Measurements from ENCODE around the gene ST6GAL2.

GRCh38 chr2:106863387-106863786 lies 22.6 kb downstream of the ST6GAL2 start:
- TF ChIP-seq CTCF (IDR thresholded peaks at IDR 0.05; ENCODE audit: insufficient read depth, low read length) (no peak), POLR2AphosphoS5 (IDR thresholded peaks at IDR 0.05; ENCODE audit: low read depth) (no peak), REST (IDR thresholded peaks at IDR 0.05; ENCODE audit: insufficient replicate concordance, low read depth) (no peak), GABPA (IDR thresholded peaks at IDR 0.05; ENCODE audit: low read depth) (no peak)
